Measurements from ENCODE around the gene NAV2.

- TF ChIP-seq EP300 (conservative IDR thresholded peaks at IDR 0.05; ENCODE audit: poor library complexity, severe bottlenecking) (no peak), RAD21 (conservative IDR thresholded peaks at IDR 0.05) (no peak), EZH2 (IDR thresholded peaks at IDR 0.05; ENCODE audit: borderline replicate concordance, insufficient read depth, low read length, poor library complexity, severe bottlenecking) (no peak), CTCF (IDR thresholded peaks at IDR 0.05; ENCODE audit: poor library complexity, severe bottlenecking) (no peak)
Measured at GRCh38 chr11:19724765-19725164, 12.1 kb downstream of the NAV2 start.

Data from neural cell (in vitro differentiated cells).